Measurements from ENCODE around the gene NYNRIN.

NYNRIN gene

DNA sequence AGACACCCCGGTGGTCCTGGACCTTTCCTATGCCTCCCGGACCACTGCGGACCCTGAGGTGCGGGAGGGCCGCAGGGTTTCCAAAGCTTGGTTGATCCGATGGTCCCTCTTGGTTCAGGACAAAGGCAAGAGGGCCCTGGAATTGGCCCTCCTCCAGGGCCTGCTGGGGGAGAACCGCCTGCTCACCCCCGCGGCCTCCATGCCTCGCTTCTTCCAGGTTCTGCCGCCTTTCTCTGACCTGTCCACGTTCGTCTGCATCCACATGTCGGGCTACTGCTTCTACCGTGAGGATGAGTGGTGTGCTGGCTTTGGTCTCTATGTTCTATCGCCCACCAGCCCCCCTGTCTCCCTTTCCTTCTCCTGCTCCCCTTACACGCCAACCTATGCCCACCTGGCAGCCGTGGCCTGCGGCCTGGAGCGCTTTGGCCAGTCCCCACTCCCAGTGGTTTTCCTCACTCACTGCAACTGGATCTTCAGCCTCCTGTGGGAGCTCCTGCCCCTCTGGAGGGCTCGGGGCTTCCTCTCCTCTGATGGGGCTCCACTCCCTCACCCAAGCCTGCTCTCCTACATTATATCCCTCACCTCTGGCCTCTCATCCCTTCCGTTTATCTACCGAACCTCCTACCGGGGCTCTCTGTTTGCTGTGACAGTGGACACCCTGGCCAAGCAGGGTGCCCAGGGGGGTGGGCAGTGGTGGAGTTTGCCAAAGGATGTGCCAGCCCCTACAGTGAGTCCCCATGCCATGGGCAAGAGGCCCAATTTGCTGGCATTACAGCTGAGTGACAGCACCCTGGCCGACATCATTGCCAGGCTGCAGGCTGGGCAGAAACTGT, 16.8 kb downstream of the NYNRIN start:
- no peak for DNase-seq

DNA sequence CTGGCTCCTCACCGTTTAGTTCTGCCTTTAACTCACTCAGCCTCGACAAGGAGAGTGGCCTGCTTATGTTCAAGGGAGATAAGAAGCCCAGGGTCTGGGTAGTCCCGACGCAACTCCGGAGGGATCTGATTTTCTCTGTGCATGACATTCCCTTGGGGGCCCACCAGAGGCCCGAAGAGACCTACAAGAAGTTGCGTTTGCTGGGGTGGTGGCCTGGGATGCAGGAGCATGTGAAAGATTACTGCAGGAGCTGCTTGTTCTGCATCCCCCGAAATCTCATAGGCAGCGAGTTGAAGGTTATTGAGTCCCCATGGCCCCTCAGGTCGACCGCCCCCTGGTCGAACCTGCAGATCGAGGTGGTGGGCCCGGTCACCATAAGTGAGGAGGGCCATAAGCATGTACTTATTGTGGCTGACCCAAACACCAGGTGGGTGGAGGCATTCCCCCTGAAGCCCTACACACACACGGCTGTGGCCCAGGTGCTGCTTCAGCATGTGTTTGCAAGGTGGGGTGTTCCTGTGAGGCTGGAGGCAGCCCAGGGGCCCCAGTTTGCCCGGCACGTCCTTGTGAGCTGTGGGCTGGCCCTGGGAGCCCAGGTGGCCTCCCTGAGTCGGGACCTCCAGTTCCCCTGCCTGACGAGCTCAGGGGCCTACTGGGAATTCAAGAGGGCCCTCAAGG, 17.6 kb downstream of the NYNRIN start:
- DNase-seq: no peak

DNA sequence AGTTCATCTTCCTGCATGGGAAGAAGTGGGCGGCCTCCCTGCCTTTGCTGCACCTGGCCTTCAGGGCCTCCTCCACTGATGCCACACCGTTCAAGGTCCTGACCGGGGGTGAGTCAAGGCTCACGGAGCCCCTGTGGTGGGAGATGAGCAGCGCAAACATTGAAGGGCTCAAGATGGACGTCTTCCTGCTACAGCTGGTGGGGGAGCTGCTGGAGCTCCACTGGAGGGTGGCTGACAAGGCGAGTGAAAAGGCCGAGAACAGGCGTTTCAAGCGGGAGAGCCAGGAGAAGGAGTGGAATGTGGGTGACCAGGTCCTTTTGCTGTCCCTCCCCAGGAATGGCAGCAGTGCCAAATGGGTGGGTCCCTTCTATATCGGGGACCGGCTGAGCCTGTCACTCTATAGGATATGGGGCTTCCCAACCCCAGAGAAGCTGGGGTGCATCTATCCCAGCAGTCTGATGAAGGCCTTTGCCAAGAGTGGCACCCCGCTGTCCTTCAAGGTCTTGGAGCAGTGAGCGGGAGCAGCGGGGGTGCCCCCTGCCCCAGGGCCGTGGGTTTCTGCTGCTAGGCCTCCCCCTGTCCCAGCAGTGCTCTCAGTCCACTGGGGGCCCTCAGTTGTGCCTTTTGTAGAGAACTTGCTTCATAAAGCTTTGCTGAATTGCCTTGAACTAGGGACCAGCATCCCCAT, 18.3 kb downstream of the NYNRIN start:
- DNase-seq: no peak

DNA sequence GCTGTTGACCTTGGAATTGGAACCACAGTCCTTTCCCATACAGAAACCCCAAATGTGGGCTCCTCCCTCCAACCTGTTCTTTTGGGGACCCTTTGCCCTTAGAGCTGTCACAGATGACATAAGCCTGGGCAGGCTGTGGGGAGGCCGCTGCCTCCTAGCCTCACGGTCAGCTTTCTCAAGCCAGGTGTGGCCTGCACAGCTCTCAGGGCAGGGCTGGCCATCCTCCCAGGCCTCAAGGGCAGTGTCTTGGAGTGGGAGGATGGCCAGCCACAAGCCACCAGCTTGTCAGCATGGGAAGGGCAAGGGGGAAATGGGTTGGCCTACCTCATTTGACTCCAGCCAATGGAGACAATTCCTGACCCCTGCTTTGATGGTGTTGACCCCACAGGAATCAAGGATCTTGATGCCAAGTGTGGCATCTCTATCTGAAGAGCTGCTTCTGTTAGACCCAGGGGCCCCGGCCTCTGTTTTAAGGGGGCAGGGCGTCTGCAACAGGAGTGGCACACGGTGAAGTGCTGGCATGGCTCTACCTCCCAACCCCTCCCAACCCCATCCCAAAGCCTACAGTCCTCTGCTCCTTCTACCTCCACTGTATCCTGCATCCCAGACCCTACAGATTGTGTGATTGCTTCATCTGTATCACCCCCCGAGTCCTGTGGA, 19.2 kb downstream of the NYNRIN start:
- DNase-seq: no peak

DNA sequence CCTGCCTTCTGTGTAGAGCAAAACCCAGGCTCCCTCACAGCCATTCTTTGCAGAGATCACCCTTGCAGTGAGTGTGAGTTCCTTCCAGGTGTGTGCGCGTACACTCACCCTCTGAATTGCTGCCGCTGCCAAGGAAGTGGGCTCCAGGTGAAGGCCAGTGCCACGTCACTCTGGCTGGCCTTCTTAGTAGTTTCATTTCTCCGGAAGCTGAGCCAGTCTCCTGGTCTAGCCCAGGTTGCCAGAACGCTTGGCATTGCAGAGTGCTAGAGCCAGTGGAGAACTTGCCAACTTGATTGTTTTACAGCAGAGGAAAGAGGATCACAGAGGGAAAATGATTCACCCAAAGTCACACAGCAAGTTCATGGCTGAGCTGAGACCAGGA, 19.7 kb downstream of the NYNRIN start:
- DNase-seq: no peak

DNA sequence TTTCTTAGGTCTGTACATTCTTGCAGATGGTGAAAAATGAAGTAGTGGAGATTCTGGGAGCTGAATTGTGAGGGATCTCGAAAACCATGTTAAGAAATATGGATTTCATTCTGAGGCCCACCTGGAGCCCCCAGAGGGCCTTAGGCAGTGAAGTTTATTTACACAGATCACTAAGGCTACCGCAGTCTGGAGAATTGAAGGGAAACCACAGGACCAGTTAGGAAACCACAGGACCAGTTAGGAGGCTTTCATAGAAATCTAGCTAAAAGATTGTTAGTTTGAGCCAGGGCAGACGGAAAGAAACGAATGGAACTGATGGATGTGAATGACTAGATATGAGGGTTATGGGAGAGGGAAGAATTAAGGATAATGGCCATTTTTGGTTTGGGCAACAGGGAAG, 23.5 kb downstream of the NYNRIN start:
- no peak for DNase-seq

DNA sequence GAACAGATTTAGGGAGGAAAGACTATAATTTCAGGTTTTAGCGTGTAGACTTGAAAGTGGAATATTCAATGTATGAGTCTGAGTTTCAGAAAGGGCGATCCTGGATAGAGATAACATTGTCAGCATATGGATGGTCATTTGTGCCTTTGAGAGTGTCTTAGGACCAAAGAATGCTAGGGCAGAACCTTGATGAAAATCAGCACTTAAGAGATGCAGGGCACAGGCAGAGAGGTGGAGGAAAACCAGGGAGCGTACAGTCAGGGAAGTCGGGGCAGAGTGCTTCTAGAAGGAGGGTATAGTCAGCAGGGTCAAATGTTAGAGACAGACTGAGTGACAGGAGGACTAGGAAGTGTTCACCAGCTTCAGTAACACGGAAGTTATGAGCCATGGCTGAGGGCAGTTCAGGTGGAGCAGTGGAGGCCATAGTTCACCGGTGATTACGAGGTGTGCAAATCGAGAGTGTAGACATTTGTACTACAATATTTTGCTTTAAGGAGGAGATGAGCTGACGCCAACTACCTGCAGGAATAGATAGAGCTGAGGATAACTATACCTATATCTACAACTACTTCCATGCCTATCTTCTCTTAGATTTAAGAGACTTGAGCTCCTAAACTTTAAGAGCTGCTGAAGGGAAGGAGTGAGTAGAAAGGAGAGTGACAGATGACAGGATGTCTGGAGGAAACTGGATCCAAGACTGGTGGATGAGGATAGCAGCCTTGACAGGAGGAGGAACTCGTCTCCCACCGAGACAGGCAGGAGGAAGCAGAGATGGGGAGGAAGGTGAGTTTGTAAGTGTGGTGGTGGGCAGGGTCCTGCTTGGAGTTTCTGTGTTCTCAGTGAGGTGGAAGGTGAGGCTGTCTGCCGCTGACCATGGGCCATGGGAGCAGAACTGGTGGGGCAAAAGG, 24.1 kb downstream of the NYNRIN start:
- no peak for DNase-seq

DNA sequence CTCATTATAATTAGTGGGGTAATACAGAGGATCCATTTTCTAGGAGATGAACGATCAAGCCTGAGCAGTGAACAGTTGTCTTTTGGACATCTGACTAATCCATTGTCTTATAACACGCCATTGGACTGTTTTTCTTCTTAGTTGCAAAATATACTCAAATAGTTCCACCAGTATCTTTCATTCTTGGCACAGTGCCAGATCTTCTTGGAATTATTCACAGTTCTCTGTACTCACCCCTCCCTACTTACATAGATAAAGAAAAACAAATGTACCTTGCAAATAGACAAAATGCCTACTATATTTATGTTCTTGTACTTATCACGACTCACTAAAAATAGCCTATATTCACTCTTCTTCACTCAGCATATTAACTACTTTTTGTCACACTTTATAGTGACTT, 26.9 kb downstream of the NYNRIN start:
- peak; percentile 30 for DNase-seq

DNA sequence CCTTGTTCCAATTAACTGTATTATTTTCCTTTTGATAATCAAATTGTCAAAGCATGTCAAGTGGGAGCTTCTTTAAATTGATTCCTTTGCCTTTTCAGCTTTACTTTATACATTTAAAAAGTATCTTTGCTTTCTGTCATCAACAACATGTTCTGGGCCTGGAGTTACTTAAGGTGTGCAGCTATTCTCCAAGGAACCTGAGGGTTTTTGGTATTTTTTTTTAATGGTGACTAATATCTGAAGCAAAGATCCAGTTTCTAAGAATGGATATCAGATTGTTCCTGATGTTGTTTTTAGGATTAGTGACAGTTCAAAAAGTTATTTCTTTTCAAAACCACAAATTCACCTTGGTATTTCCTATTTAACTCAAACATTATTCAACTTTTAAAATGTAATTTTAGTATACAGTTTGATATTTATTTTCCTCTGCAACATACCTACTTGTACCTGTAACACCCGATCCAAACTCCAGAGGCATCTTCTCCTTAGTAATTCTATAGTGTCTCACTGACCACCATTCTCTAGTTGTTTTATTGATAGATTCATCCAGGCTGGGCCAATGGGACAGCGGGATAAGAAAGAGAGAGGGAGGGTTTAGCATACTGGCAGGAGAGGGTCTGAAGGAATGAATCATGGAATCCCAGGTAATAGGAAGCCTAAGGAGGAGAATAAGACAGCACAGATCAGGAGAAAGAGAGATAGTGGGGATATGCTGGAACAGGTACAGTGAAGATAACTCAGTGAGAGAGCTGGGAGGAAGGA, 27.5 kb downstream of the NYNRIN start:
- DNase-seq: no peak

DNA sequence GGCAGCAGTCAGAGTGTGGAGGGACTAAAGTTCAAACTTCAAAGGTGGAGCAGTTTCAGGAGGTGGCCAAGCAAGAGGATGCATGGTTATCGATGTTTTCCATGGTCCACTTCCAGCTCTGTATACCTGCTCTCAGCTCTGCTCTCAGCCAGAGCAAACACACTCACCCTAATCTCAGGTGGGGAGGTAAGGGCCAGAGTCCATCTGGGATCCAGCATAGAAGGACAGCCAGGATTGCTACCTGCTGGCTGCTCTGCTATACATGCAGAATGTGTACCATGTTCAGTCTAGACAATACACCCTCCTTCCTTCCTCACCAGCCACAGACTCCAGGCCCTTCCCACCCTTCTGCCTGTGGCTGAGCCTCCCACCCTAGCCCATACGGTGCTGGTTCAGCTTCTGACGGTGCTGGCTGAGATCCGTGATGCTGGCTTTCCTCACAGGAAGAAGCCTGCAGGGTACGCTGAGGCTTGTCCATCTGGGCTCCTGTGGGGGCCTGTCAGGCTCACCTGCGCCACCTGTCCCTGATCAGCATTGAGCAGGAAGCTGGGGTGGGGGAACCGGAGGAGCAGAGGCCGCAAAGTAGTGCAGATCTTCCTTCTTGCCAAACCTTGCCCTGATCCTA, 28.2 kb downstream of the NYNRIN start:
- peak; percentile 33 for DNase-seq

DNA sequence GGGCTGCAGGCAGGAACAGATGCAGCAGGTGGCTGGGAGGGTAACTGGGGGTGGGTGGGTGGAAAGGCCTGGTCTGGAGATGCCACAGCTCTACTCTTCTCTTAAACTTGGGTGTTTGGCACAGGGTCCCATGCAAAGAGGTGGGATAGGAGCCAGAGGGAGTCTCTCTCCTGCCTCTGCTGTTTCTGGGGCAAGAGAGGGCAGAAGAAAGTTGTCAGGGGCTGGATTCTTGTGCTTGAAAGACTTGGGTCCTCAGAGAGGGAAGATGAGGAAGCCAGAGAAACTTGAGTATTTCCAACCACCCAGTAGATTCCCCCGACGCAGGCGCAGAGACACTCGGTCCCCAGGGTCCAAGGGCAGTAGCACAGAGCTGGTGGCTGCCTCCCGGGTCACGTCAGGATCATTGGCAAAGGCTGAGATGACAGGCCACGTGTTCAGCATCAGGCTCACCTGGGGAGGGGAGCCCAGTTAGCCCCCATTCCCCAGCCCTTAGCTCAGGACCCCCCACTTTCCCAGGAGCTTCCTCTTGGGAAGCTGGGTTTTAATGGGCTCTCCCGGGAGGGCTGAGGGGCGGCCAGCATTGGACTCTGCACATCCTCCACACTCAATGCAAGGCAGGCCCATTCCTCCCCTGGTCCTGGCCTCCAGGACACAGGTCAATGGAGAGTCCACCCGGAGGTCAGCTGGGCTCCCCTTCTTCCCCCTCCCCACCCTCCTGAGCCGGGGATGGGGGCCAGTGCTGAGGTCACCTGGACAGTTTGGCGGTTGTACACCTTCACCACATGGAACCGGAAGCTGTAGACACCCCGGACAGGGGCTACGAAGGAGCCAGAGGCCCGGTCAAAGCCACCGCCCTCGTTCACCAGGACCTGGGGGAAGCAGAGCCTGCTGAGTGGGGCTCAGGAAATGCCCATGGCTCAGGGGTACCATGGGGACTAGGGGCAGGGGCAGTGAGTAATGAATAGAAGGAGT, 29.0 kb downstream of the NYNRIN start:
- no peak for DNase-seq

DNA sequence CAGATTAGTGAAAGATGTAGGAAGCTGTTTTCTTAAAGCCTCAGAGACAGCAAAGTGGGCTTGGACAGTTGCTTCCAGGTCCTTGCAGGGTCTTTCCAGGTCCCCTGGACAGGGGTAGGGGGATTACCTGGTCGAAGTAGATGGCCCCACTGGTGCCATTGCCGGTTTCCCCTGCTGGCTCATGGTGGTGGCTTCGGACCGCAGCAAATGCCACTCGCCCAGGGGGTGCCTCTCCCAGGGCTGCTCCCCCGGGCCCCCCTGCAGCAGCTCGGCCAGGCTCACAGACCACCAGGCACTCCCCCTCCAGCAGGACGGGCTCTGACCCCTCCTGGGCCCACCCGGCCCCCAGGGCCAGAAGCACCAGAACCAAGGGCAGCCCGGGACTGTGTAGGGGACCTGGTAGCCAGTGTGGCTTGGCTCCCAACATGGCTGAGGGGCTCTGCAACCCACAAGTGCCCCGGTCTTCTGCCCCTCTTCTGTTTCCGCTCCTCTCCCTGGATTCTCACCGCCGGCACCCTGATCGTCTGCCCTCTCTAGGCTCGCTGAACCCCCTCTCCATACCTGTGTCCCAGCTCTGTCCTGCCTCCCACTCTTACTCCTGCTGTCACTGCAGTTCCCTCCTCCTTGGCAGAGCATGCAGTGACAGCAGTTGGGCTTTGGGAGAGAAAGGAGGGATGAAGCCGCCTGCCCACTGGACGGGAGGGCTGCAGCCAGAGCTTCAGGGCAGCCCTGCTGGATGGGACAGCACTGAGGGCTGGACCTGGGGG, 30.0 kb downstream of the NYNRIN start:
- DNase-seq: no peak

DNA sequence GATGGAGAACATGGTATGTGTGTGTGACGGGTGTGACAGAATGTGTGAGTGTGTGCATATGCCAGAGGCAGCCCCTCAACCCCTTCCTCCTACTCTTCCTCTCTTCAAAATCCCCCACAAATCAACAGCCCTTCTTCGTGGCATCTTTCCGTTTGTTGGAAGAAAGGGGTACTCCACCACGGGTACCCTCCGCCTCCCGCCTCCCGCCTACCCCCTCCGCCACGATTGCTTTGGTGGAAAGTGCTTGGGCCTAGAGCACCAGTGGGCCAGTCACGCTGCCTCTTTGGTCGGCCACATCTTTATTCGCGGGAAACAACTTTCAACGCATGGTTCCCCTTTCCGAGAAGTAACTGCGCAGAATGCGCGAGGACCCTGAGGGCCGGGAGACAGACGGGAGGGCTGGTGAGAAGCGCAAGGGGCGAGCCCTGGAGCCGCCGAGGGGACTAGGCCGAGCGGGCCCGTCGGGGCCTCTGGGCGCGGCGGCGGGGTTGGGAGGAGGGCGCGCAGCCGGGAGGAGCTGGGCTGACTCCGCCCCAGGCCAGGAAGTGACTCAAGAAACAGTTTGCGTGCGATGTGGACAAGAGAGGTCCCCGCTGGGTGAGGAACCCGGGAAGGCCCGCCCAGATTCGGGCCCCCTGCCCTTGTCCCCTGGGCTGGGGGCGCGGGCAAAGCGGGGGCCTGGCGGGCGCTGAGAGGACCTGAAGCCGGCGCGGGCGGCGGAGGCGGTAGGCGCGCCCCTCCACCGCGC, 30.8 kb downstream of the NYNRIN start, which contains the start of the genes CBLN3 and KHNYN:
Gene CBLN3, minus strand, starts transcription at position 274 of the 748 bp plus-strand sequence. CDS start 614 bp downstream, outside the sequence.
Gene KHNYN, plus strand, starts transcription at position 560 of the 748 bp plus-strand sequence. CDS start 777 bp downstream, outside the sequence.
- peak; percentile 88 for DNase-seq

DNA sequence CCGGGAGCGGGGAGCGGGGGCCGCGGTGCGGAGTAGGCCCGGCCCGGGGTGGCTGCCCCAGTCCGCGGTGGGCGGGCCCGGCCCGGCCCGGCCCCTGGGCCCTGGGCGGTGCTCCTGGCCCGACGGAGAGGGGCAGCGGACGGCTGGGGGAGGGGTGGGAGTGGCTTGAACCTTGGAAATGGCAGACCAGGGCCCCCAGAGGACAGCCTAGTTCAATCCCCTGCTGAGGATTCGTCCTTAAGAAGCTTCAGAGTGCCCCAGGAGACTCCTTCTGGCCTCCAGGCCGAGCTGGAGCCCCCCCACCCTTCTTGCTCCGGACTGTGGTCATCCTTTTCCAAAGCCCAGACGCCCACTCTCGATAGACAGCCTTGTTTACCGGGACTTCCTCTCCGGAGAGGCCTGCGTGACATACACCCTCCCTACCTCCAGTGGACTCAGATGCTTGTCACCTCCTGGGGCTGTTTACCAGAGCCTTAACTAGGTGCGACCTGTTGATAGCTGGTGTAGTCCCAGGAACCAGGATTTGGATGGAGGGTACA, 31.4 kb downstream of the NYNRIN start:
- no peak for DNase-seq

DNA sequence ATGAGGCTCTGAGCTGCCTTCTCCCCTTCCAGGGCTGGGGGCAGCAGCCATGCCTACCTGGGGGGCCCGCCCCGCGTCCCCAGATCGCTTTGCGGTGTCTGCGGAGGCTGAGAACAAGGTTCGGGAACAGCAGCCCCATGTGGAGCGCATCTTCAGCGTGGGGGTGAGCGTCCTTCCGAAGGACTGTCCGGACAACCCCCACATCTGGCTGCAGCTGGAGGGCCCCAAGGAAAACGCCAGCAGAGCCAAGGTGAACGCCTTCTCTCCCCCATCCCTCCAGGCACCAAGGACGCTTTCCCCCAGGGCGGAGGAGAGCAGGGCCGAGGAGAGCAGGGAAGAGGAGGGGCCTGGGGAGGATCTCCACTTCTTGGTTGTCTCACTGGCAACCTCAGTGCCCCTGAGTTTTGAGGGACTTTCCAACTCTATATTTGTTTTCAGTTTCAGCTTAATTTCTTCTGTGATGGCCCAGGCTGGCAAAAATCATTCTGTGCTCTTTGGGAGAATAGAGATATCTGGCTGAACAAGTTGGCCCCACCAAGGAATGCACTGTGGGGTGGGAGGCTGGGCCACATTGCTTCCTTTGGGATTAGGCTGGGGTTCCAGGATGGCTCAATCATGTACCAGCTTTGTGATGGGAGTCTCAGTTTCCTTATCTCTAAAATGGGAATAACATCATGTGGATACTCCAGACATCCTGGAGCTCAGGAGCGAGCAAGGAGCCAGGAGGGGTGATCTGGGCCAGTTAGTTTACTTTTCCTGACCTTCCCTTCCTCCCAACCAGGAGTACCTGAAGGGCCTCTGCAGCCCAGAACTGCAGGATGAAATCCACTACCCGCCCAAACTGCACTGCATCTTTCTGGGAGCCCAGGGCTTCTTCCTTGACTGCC, 32.1 kb downstream of the NYNRIN start:
- DNase-seq: no peak

DNA sequence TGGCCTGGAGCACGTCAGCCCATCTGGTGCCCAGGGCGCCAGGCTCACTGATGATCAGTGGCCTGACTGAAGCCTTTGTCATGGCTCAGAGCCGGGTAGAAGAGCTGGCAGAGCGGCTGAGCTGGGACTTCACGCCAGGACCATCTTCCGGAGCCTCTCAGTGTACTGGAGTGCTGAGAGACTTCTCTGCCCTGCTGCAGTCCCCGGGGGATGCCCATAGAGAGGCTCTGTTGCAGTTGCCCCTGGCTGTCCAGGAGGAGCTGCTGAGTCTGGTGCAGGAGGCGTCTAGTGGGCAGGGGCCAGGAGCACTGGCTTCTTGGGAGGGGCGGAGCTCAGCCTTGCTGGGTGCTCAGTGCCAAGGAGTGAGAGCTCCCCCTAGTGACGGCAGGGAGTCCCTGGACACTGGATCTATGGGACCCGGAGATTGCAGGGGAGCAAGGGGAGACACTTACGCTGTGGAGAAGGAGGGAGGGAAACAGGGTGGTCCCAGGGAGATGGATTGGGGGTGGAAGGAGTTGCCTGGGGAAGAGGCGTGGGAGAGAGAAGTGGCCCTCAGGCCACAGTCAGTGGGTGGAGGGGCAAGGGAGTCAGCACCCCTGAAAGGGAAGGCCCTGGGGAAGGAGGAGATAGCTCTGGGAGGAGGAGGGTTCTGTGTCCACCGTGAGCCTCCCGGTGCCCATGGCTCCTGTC, 32.9 kb downstream of the NYNRIN start:
- DNase-seq: peak; percentile 93

Measured in NCI-H2171 (cell line).